Kidney epithelial cell (primary cell): ENCODE data around the gene RRP9. TPM values are rescaled to one million over a fixed set of nuclear protein-coding genes. Genes with fewer than 3 reads are reported as not detected.

Source experiments
- DNase-seq: peaks from one replicate; pipeline ENCODE4 v3.0.0-alpha.2; 2010; ENCODE audit warnings: low read depth
- H3K27me3 ChIP-seq: 2 replicates; pipeline ENCODE4 v1.6.0; 2011; ENCODE audit warnings: low read length; ENCODE audit not compliant: control insufficient read depth, insufficient read depth
- H3K36me3 ChIP-seq: 2 replicates; pipeline ENCODE4 v1.5.1; 2011; ENCODE audit warnings: low read length; ENCODE audit not compliant: control insufficient read depth, insufficient read depth
- H3K4me3 ChIP-seq: 2 replicates; pipeline ENCODE4 v1.5.1; 2011; ENCODE audit warnings: low read depth, mild to moderate bottlenecking, control low read depth, low read length
- total RNA-seq: library from RNA; depleted of rRNA; stranded (reverse); fragments of >200 nt; gene quantifications from 2 replicates; pipeline ENCODE4 v1.2.3, GENCODE V29; 2015
- TF ChIP-seq, protein P1 (sequence below): IDR thresholded peaks from 2 replicates; pipeline ENCODE4 v1.5.1; 2011; ENCODE audit warnings: mild to moderate bottlenecking, moderate library complexity, low read length, control low read depth, inconsistent platforms; ENCODE audit not compliant: insufficient read depth, poor library complexity, severe bottlenecking

The RRP9 gene
- total RNA-seq, 1 donor from 2014 or later: 43.2 TPM

DNA sequence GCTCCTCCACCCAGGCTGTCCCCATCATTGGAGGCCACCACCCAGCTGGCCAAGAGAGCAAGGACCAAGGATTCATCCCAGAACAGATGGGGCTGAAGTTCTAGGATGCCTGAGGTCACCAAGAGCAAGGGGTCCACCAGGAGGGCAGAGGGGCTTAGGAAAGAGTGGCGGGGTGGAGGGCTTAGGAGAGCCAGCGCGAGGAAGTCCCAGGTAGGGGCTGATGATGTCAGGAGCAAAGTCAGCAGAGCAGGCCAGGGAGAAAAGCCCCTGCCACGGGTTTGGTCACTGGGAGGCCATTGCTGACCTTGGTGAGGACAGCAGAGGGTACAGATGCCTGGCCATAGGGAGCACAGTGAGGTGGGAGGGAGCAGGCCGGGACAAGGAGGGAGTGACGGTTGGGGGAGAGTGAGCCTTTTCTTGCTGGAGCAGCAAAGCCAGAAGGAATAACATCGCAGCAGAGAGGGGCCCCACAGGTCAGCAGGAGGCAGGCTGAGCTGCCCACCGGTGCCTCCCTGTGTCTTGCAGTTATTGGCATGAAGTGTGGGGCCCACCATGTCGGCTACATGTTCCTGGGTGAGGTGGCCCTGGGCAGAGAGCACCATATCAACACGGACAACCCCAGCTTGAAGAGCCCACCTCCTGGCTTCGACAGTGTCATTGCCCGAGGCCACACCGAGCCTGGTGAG is 5.7 kb upstream of the RRP9 start:
- Histone ChIP-seq H3K36me3 (no peaks in the 10 kb centered on the region), H3K27me3 (no peaks in the 10 kb centered on the region), H3K4me3 (no peak overlapping the region)
- no peak for DNase-seq
- TF ChIP-seq, protein P1, sequence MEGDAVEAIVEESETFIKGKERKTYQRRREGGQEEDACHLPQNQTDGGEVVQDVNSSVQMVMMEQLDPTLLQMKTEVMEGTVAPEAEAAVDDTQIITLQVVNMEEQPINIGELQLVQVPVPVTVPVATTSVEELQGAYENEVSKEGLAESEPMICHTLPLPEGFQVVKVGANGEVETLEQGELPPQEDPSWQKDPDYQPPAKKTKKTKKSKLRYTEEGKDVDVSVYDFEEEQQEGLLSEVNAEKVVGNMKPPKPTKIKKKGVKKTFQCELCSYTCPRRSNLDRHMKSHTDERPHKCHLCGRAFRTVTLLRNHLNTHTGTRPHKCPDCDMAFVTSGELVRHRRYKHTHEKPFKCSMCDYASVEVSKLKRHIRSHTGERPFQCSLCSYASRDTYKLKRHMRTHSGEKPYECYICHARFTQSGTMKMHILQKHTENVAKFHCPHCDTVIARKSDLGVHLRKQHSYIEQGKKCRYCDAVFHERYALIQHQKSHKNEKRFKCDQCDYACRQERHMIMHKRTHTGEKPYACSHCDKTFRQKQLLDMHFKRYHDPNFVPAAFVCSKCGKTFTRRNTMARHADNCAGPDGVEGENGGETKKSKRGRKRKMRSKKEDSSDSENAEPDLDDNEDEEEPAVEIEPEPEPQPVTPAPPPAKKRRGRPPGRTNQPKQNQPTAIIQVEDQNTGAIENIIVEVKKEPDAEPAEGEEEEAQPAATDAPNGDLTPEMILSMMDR: no peak

DNA sequence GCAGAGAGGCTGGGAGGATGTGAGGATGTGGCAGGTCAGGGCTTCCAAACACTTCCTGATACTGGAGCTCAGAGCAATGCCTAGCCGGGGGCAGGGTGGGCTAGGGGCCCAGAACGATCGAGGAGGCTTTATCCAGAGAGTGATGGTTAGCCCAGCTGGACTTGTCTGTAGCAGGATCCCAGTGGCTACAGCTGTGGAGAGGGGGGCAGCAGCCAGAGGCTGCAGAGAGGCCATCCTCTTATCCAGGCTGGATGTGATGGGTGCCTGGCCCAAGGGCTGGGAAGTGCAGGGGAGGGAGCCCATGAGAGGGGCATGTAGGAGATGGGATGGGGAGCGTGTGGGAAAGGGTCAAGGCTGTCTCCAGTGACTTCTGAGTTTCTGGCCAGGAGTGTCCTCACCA is 5.1 kb upstream of the RRP9 start:
- TF ChIP-seq, protein P1: no peak
- Histone ChIP-seq H3K4me3 (no peak overlapping the region), H3K36me3 (no peaks in the 10 kb centered on the region), H3K27me3 (no peaks in the 10 kb centered on the region)
- no peak for DNase-seq

DNA sequence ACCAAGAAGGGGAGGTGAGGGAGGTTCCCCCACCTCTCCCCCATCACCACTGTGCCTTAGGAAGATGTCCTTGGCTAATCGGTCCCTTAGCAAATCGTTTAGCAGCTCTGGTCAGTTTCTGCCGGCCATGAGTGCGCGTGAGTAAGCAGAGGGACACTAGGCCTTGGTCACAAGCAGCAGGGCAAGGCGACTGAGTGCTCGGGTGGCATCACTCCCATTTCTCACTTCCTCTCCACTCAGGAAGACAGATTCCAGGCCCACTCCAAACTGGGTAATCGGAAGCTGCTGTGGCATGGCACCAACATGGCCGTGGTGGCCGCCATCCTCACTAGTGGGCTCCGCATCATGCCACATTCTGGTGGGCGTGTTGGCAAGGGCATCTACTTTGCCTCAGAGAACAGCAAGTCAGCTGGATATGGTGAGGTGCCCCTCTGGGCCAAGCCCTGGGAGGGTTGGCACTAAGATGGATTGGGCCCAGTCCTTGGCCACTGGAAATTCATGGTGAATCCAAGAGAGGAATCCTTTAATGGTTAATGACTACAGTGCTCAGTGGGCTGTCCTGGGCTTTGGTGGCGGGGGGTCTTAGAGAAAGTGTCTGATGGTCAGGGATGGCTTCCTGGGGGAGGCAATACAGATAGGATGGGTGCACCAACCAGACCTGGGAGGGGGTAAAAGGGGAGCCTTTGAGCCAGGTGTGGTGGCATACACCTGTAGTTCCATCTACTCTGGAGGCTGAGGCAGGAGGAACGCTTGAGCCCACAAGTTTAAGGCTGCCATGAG is 4.4 kb upstream of the RRP9 start:
- Histone ChIP-seq H3K27me3 (no peaks in the 10 kb centered on the region), H3K4me3 (no peak overlapping the region), H3K36me3 (no peaks in the 10 kb centered on the region)
- TF ChIP-seq, protein P1: no peak
- DNase-seq: no peak

DNA sequence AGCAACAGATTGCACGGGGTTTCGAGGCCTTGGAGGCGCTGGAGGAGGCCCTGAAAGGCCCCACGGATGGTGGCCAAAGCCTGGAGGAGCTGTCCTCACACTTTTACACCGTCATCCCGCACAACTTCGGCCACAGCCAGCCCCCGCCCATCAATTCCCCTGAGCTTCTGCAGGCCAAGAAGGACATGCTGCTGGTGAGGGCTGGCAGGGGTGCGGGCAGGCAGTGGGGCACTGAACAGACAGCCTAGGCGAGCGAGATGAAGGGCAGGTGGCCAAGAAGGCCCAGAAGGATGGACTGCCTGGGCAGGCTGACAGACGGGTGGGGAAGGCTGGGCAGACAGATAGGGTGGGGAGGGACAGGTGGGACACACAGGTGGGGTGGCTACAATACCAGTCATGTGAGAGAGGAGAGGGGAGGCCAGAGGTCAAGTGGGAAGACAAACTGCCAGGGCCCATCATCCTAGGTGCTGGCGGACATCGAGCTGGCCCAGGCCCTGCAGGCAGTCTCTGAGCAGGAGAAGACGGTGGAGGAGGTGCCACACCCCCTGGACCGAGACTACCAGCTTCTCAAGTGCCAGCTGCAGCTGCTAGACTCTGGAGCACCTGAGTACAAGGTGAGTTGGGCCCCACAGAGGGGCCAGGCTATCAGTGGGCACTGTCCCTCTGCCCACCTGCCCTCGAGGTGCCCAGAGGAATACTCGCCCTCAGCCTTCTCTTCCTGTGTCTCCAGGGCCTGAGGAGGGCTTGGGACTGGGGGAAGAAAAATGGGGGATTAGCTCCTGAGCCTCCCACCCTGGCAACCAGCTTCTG is 3.5 kb upstream of the RRP9 start:
- Histone ChIP-seq H3K36me3 (no peaks in the 10 kb centered on the region), H3K4me3 (no peak overlapping the region), H3K27me3 (no peaks in the 10 kb centered on the region)
- no peak for DNase-seq
- TF ChIP-seq, protein P1: no peak

DNA sequence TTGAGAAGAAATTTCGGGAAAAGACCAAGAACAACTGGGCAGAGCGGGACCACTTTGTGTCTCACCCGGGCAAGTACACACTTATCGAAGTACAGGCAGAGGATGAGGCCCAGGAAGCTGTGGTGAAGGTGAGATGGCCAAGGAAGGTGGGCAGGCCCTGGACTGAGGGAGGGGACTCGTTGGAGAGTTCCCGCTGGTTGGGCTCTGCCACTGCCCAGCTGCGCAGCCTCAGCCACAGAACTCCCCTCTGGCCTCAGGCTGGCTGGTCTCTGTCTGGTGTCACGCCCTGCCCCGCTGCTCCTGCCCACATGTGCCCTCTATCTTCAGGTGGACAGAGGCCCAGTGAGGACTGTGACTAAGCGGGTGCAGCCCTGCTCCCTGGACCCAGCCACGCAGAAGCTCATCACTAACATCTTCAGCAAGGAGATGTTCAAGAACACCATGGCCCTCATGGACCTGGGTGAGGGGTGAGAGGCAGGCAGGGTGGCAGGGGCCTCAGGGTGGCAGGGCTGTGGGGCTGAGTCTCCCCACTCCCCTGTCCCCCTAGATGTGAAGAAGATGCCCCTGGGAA is 2.8 kb upstream of the RRP9 start:
- no peak for DNase-seq
- TF ChIP-seq, protein P1: no peak
- no peaks in the 10 kb centered on the region for H3K36me3 ChIP-seq
- no peak overlapping the region for H3K4me3 ChIP-seq
- H3K27me3 ChIP-seq: no peaks in the 10 kb centered on the region
